B cell (primary cell): ENCODE results near the gene STPG1. TPM values are rescaled to one million over a fixed set of nuclear protein-coding genes. Genes with fewer than 3 reads are reported as not detected.

Source experiments
- ATAC-seq: fragments of 200-7000 bp; cut with Tn5 transposase; one replicate; pipeline ENCODE4 v1.10.0; 2021; ENCODE audit warnings: low read depth, mild to moderate bottlenecking, moderate number of reproducible peaks, moderate library complexity
- CTCF ChIA-PET: fragments of 350-600 bp; sonication (Branson Sonifier 250); formaldehyde crosslinking; loops from one replicate; lab custom pipeline; 2021; ENCODE audit warnings: antibody characterized with exemption, inconsistent platforms; lab: Charles Lee
- POLR2A ChIA-PET: fragments of 350-600 bp; sonication (Branson Sonifier 250); formaldehyde crosslinking; loops from one replicate; lab custom pipeline; 2021; ENCODE audit warnings: antibody characterized with exemption; lab: Charles Lee
- DNase-seq: peaks from one replicate; pipeline ENCODE4 v3.0.0; 2013
- H2AFZ ChIP-seq: 2 replicates; pipeline ENCODE4 v1.6.1; 2012; ENCODE audit warnings: mild to moderate bottlenecking, low read depth, low read length; ENCODE audit not compliant: insufficient read depth, poor library complexity, severe bottlenecking
- H3K27ac ChIP-seq, 2 donors: 1 replicate in 1 of 2; 2 replicates in 1 of 2; pipeline ENCODE4 v1.5.1; 2012 to 2013; ENCODE audit warnings: low read length in 2 of 2, mild to moderate bottlenecking in 2 of 2, moderate library complexity in 1 of 2
- H3K27me3 ChIP-seq, 4 experiments: fragments of 200-600 bp in 1 of 4; sonication (generic) in 1 of 4; replicated peaks in 1 of 4; 1 replicate in 2 of 4; 2 replicates in 2 of 4; pipeline versions ENCODE4 v1.6.1 to v1.7.0; 2013 to 2016; ENCODE audit warnings: low read length in 3 of 4, mild to moderate bottlenecking in 2 of 4, mixed read lengths in 1 of 4, moderate library complexity in 1 of 4; ENCODE audit not compliant: insufficient read depth in 4 of 4, control insufficient read depth in 3 of 4; ENCODE audit errors: control extremely low read depth in 1 of 4
- H3K36me3 ChIP-seq, 2 experiments: replicated peaks in 1 of 2; 1 replicate in 1 of 2; 2 replicates in 1 of 2; pipeline versions ENCODE4 v1.6.1 to v1.7.1; 2013; ENCODE audit warnings: low read length in 1 of 2; ENCODE audit not compliant: insufficient read depth in 2 of 2, control insufficient read depth in 1 of 2; ENCODE audit errors: control extremely low read depth in 1 of 2, extremely low read depth in 1 of 2
- H3K4me1 ChIP-seq, 2 donors: fragments of 200-600 bp in 1 of 2; sonication (generic) in 1 of 2; 1 replicate in 1 of 2; 2 replicates in 1 of 2; pipeline versions ENCODE4 v1.5.1 to v1.6.1; 2013 to 2017; ENCODE audit warnings: low read length in 2 of 2; ENCODE audit not compliant: control insufficient read depth in 2 of 2, insufficient read depth in 2 of 2
- H3K4me2 ChIP-seq: replicated peaks from 2 replicates; pipeline ENCODE3; 2012; ENCODE audit warnings: mild to moderate bottlenecking, low read depth, low read length; ENCODE audit not compliant: poor library complexity, severe bottlenecking
- H3K4me3 ChIP-seq, 5 experiments: fragments of 200-600 bp in 1 of 5; sonication (generic) in 1 of 5; 1 replicate in 3 of 5; 2 replicates in 2 of 5; pipeline versions ENCODE4 v1.5.1 to v1.7.0; 2011 to 2016; ENCODE audit warnings: low read length in 4 of 5, mild to moderate bottlenecking in 4 of 5, low read depth in 2 of 5, control low read depth in 1 of 5, moderate library complexity in 1 of 5; ENCODE audit not compliant: insufficient read depth in 1 of 5; ENCODE audit errors: control extremely low read depth in 1 of 5, extremely low read depth in 1 of 5
- H3K79me2 ChIP-seq: fragments of 200-600 bp; sonication (generic); one replicate; pipeline ENCODE4 v1.6.0; 2016; ENCODE audit warnings: low read length; ENCODE audit not compliant: control insufficient read depth, insufficient read depth
- H3K9ac ChIP-seq: fragments of 200-600 bp; sonication (generic); 2 replicates; pipeline ENCODE4 v1.6.1; 2017; ENCODE audit warnings: mild to moderate bottlenecking, low read length, moderate library complexity
- H3K9me3 ChIP-seq, 3 donors: one replicate each; pipeline versions ENCODE4 v1.6.1 to v1.7.1; 2013; ENCODE audit warnings: low read length in 2 of 3; ENCODE audit not compliant: control insufficient read depth in 2 of 3, insufficient read depth in 1 of 3; ENCODE audit errors: control extremely low read depth in 1 of 3
- H4K20me1 ChIP-seq: 2 replicates; pipeline ENCODE4 v1.6.0; 2012; ENCODE audit warnings: mild to moderate bottlenecking, low read length; ENCODE audit not compliant: insufficient read depth, control insufficient read depth, poor library complexity, severe bottlenecking
- H3K27ac Mint-ChIP-seq: one replicate; pipeline ENCODE4 v1.8.0; 2021; ENCODE audit warnings: mixed read lengths
- H3K27me3 Mint-ChIP-seq: one replicate; pipeline ENCODE4 v1.8.0; 2021; ENCODE audit warnings: mixed read lengths
- H3K4me1 Mint-ChIP-seq: one replicate; pipeline ENCODE4 v1.8.0; 2021; ENCODE audit warnings: mixed read lengths
- H3K4me3 Mint-ChIP-seq: one replicate; pipeline ENCODE4 v1.8.0; 2021; ENCODE audit warnings: mixed read lengths
- H3K9me3 Mint-ChIP-seq: one replicate; pipeline ENCODE4 v1.8.0; 2022; ENCODE audit warnings: mixed read lengths; ENCODE audit not compliant: insufficient read depth
- EZH2 ChIP-seq: IDR thresholded peaks from 2 replicates; pipeline ENCODE4 v1.6.1; 2012; ENCODE audit warnings: borderline replicate concordance, low read depth, mild to moderate bottlenecking, moderate library complexity, low read length; ENCODE audit not compliant: insufficient read depth, poor library complexity, severe bottlenecking
- WGBS: methylation state at CpG from one replicate; pipeline ENCODE4 v1.1.5; 2013; ENCODE audit warnings: missing lambda C conversion rate; ENCODE audit not compliant: insufficient coverage; 5-methylcytosine and 5-hydroxymethylcytosine counted together
- intact Hi-C: fragments of 100-400 bp; cut with micrococcal nuclease; formaldehyde crosslinking; loops from one replicate; pipeline ENCODE4 v1.10.0; 2022
- polyA plus RNA-seq: library from polyadenylated mRNA; depleted of rRNA; stranded (reverse); fragments of >200 nt; gene quantifications from 2 replicates; pipeline ENCODE4 v1.2.3, GENCODE V29; 2012
- total RNA-seq, 2 donors: library from RNA; stranded (reverse); fragments of 120-200 nt in 1 of 2; gene quantifications; 1 replicate in 1 of 2; 2 replicates in 1 of 2; pipeline versions ENCODE4 v1.2.3 to v1.2.4, GENCODE V29; 2013 to 2022
- TF ChIP-seq, protein P1 (sequence below): fragments of 200-600 bp; IDR thresholded peaks from one replicate; pipeline ENCODE4 v1.8.0; 2022; ENCODE audit warnings: antibody characterized with exemption, mild to moderate bottlenecking

STPG1 gene
- total and polyA plus RNA-seq, 2 donors (not counting 1 experiment from before 2014, with no cell fraction given): 4.6 to 6.1 TPM

DNA sequence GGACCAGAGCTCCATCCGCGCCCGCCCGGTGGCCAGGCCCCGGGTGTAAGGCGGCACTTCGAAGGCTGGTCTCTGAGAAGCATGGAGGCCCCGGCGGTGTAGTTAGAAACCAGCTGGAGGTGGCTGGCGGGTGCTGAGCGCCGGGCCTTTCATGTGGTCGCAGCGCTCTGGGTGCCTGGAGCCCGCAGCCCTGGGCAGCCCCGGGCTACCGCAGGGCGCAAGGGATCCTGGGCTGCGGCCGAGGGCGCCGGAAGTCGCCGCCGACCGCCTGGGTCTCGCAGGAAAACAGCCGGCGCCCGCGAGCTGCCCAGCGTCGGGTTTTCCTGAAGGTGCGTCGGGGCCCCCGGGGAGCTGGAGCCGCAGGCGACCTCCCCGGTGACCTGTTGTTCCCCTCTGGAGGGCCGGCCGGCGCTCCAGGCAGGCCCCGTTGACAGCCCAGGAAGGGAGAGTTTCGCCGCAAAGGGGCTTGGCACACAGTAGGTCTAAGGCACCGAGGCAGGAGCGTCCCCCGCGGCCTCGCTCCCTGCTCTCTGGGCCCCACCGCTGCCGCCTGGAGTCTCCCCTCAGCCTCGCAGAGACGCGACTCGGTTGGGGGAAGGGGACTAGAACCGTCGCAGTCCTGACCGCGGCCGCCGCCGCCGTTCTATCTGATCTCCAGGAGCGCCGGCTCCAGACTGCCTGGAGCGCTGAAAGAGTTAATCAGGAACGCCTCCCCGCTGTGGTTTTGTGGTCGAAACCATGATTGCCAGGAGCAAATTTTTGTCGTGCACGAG lies 91.7 kb downstream of the STPG1 start:
- peak overlapping the region; percentile 66 for H3K9ac ChIP-seq
- H2AFZ ChIP-seq: peak overlapping the region; percentile 76
- no peaks in the 10 kb centered on the region for H3K79me2 ChIP-seq
- no peaks in the 10 kb centered on the region for H3K36me3 ChIP-seq
- Mint-ChIP-seq H3K27me3 (peaks cover 65% of the 10 kb centered on the region), H3K27ac (peak overlapping the region; percentile 23), H3K4me1 (peaks cover 42% of the 10 kb centered on the region), H3K4me3 (peak overlapping the region; percentile 87), H3K9me3 (no peaks in the 10 kb centered on the region)
- H3K27me3 ChIP-seq: peaks cover 0 to 75% (median 45%) of the 10 kb centered on the region in 4 experiments
- peak overlapping the region; percentile 46 to 63 (median 59) for H3K4me3 ChIP-seq
- ATAC-seq: peak; percentile 72
- H3K9me3 ChIP-seq: peaks cover 0 to 4% (median 0%) of the 10 kb centered on the region in 3 donors
- peak; percentile 70 for DNase-seq
- intact Hi-C loops: loop anchor here (5.0 to 10.0 kb wide), 2 partner anchors 53 to 120 kb away; no protein-coding TSS in a partner anchor
- TF ChIP-seq EZH2: no peak
- H3K4me2 ChIP-seq: peak overlapping the region; percentile 86
- CTCF ChIA-PET: interaction anchor here (0.6 to 1.8 kb wide), 10 partner anchors 8 to 656 kb away, joined by 3 to 10 read pairs (median 4); no protein-coding TSS in a partner anchor
- POLR2A ChIA-PET: no interaction called here
- H4K20me1 ChIP-seq: no peaks in the 10 kb centered on the region
- H3K27ac ChIP-seq: peak overlapping the region in 1 of 2 donors; percentile 25
- 2% methylated on average over 72 of the region's 72 CpGs for WGBS
- H3K4me1 ChIP-seq: peaks cover 35 to 37% of the 10 kb centered on the region in 2 donors

DNA sequence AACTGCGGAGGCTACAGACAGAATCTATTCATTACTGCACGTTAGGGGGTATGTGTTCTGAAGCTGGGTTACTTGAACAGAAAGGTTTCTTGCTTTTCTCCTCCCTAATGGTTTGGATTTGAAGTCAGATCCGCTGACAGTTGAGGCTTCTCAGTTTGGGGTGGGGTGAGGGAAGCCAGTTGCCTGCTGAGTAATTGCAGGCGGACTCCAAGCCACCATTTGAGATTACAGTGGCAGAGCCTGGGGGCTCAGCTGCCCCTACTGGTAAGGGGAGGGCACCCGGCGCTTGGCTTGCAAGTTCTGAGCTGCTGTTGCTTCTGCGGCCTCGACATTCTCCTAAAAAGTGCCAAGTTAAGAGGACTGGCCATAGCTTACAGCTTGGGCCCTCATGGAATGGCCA lies 92.5 kb downstream of the STPG1 start:
- TF ChIP-seq, protein P1, sequence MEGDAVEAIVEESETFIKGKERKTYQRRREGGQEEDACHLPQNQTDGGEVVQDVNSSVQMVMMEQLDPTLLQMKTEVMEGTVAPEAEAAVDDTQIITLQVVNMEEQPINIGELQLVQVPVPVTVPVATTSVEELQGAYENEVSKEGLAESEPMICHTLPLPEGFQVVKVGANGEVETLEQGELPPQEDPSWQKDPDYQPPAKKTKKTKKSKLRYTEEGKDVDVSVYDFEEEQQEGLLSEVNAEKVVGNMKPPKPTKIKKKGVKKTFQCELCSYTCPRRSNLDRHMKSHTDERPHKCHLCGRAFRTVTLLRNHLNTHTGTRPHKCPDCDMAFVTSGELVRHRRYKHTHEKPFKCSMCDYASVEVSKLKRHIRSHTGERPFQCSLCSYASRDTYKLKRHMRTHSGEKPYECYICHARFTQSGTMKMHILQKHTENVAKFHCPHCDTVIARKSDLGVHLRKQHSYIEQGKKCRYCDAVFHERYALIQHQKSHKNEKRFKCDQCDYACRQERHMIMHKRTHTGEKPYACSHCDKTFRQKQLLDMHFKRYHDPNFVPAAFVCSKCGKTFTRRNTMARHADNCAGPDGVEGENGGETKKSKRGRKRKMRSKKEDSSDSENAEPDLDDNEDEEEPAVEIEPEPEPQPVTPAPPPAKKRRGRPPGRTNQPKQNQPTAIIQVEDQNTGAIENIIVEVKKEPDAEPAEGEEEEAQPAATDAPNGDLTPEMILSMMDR: no peak
- no peak for TF ChIP-seq EZH2
- Histone ChIP-seq H3K9me3 (peaks cover 0 to 4% (median 0%) of the 10 kb centered on the region in 3 donors), H3K27ac (no peak overlapping the region), H3K36me3 (no peaks in the 10 kb centered on the region), H4K20me1 (no peaks in the 10 kb centered on the region), H3K4me3 (peak overlapping the region; percentile 11 to 63 (median 59)), H3K9ac (peak overlapping the region; percentile 66), H3K4me1 (peaks cover 35 to 37% of the 10 kb centered on the region in 2 donors), H3K4me2 (peak overlapping the region; percentile 86), H3K79me2 (no peaks in the 10 kb centered on the region), H3K27me3 (peaks cover 0 to 78% (median 45%) of the 10 kb centered on the region in 4 experiments), H2AFZ (peak overlapping the region; percentile 76)
- POLR2A ChIA-PET: no interaction called here
- Mint-ChIP-seq H3K27ac (no peak overlapping the region), H3K9me3 (no peaks in the 10 kb centered on the region), H3K27me3 (peaks cover 60% of the 10 kb centered on the region), H3K4me1 (peaks cover 42% of the 10 kb centered on the region), H3K4me3 (peak overlapping the region; percentile 82)
- intact Hi-C loops: loop anchor here (5.0 to 10.0 kb wide), 2 partner anchors 54 to 119 kb away; no protein-coding TSS in a partner anchor
- DNase-seq (no peak), ATAC-seq (no peak)
- CTCF ChIA-PET: interaction anchor here (0.8 to 1.8 kb wide), 7 partner anchors 9 to 171 kb away, joined by 3 to 10 read pairs (median 5); no protein-coding TSS in a partner anchor
- 90% methylated on average over 6 of the region's 8 CpGs for WGBS
